ENCODE data around the gene CSNK2B. TPM values are rescaled to one million over a fixed set of nuclear protein-coding genes. Genes with fewer than 3 reads are reported as not detected.
A peak's percentile ranks its signal among the peaks of the same experiment; 100 is the strongest.

Gene CSNK2B
- total and polyA plus RNA-seq, 9 of the 15 experiments (the other 6 are each of a cell fraction or from before 2014, with no cell fraction given) = 120 to 1,126 (median 529) TPM

DNA sequence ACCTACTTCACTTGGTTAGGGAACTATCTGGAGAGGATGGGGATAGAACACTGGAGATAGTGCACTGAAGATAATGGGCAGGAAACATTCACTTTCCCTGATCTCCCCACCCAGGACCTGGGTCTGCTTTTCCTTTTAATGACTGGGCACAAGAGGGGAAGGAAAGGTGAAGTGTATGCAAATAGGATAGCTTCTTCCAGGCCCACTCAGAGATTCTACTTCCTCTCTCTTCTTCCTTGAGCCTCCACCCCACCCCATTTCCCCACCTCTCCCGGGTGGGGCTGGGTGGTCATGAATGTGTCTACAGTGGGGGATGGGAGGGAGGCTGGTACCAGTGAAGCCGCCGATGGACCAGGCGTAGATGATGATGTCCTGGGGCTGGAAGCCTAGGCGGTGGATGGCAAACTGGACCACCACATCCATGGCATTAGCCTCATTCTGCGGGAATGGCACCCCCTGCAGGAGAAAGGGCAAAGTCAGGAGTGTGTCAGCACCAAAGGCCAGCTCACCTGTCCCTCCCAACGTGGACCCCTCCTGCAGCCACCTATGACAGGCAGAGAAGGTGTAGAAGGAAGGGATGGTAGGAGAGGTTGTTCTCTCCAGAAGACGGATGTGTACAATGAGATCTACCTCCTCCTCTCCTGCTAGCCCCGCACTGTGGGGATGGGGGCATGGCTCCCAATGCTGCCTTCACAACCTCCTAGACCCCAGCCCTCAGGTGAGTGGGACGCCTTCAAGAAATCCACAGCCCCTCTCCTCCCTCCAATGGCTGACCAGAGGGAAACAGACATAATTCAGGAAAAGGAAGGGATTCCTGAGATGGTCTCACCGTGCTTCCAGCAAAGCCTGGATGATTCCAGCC lies 23.6 kb downstream of the CSNK2B start (continued):
- TF ChIP-seq ZNF212 (CRISPR knock-in tag; IDR thresholded peaks at IDR 0.05) = no peak
- no peak for TF ChIP-seq CAMTA2 (CRISPR knock-in tag; conservative IDR thresholded peaks at IDR 0.05)
- TF ChIP-seq, protein P1, sequence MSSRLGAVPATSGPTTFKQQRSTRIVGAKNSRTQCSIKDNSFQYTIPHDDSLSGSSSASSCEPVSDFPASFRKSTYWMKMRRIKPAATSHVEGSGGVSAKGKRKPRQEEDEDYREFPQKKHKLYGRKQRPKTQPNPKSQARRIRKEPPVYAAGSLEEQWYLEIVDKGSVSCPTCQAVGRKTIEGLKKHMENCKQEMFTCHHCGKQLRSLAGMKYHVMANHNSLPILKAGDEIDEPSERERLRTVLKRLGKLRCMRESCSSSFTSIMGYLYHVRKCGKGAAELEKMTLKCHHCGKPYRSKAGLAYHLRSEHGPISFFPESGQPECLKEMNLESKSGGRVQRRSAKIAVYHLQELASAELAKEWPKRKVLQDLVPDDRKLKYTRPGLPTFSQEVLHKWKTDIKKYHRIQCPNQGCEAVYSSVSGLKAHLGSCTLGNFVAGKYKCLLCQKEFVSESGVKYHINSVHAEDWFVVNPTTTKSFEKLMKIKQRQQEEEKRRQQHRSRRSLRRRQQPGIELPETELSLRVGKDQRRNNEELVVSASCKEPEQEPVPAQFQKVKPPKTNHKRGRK (tag; IDR thresholded peaks at IDR 0.05) = no peak
- TF ChIP-seq, protein P2, sequence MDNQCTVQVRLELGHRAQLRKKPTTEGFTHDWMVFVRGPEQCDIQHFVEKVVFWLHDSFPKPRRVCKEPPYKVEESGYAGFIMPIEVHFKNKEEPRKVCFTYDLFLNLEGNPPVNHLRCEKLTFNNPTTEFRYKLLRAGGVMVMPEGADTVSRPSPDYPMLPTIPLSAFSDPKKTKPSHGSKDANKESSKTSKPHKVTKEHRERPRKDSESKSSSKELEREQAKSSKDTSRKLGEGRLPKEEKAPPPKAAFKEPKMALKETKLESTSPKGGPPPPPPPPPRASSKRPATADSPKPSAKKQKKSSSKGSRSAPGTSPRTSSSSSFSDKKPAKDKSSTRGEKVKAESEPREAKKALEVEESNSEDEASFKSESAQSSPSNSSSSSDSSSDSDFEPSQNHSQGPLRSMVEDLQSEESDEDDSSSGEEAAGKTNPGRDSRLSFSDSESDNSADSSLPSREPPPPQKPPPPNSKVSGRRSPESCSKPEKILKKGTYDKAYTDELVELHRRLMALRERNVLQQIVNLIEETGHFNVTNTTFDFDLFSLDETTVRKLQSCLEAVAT (IDR thresholded peaks at IDR 0.05) = no peak
- no peak for TF ChIP-seq ZNF124 (CRISPR knock-in tag; IDR thresholded peaks at IDR 0.05)
- TF ChIP-seq, protein P3, sequence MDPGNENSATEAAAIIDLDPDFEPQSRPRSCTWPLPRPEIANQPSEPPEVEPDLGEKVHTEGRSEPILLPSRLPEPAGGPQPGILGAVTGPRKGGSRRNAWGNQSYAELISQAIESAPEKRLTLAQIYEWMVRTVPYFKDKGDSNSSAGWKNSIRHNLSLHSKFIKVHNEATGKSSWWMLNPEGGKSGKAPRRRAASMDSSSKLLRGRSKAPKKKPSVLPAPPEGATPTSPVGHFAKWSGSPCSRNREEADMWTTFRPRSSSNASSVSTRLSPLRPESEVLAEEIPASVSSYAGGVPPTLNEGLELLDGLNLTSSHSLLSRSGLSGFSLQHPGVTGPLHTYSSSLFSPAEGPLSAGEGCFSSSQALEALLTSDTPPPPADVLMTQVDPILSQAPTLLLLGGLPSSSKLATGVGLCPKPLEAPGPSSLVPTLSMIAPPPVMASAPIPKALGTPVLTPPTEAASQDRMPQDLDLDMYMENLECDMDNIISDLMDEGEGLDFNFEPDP (CRISPR knock-in tag; IDR thresholded peaks at IDR 0.05) = no peak
- TF ChIP-seq DMBX1 (CRISPR knock-in tag; IDR thresholded peaks at IDR 0.05; ENCODE audit: borderline replicate concordance) = no peak
- no peak for TF ChIP-seq ZFP1 (CRISPR knock-in tag; IDR thresholded peaks at IDR 0.05)
- peak; percentile 57; the same call in 1 of the 2 replicates for TF ChIP-seq NR2C2 (CRISPR knock-in tag; IDR thresholded peaks at IDR 0.05)
- TF ChIP-seq NR2C2 (tag; IDR thresholded peaks at IDR 0.05) = no peak
- TF ChIP-seq, protein P4, sequence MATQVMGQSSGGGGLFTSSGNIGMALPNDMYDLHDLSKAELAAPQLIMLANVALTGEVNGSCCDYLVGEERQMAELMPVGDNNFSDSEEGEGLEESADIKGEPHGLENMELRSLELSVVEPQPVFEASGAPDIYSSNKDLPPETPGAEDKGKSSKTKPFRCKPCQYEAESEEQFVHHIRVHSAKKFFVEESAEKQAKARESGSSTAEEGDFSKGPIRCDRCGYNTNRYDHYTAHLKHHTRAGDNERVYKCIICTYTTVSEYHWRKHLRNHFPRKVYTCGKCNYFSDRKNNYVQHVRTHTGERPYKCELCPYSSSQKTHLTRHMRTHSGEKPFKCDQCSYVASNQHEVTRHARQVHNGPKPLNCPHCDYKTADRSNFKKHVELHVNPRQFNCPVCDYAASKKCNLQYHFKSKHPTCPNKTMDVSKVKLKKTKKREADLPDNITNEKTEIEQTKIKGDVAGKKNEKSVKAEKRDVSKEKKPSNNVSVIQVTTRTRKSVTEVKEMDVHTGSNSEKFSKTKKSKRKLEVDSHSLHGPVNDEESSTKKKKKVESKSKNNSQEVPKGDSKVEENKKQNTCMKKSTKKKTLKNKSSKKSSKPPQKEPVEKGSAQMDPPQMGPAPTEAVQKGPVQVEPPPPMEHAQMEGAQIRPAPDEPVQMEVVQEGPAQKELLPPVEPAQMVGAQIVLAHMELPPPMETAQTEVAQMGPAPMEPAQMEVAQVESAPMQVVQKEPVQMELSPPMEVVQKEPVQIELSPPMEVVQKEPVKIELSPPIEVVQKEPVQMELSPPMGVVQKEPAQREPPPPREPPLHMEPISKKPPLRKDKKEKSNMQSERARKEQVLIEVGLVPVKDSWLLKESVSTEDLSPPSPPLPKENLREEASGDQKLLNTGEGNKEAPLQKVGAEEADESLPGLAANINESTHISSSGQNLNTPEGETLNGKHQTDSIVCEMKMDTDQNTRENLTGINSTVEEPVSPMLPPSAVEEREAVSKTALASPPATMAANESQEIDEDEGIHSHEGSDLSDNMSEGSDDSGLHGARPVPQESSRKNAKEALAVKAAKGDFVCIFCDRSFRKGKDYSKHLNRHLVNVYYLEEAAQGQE (IDR thresholded peaks at IDR 0.05; ENCODE audit: borderline replicate concordance) = 0 out of 2 replicates have a peak, but pooled peaks have one; percentile 26
- TF ChIP-seq, protein P4 (CRISPR knock-in tag; IDR thresholded peaks at IDR 0.05; ENCODE audit: low read depth) = no peak; the same call in 1 of the 2 replicates
- no peak for TF ChIP-seq ZKSCAN8 (CRISPR knock-in tag; IDR thresholded peaks at IDR 0.05)
- TF ChIP-seq NFXL1 (CRISPR knock-in tag; IDR thresholded peaks at IDR 0.05) = no peak
- TF ChIP-seq SRSF3 (IDR thresholded peaks at IDR 0.05; ENCODE audit: insufficient read depth, low read length) = no peak
